Stimulated activated CD4-positive, alpha-beta T cell treated with anti-CD3 and anti-CD28 coated beads, Interleukin-15, amount 100 ng/mL, for 24 hours (primary cell): ENCODE data around the gene GABPA.
"Not testable (repeated sequence)": the region's sequence is repeated elsewhere in the genome, so short reads cannot be mapped to it uniquely, and the experiment has no call there.

Source experiments
- DNase-seq: peaks from one replicate; pipeline ENCODE4 v3.0.0-alpha.2; 2020

Gene GABPA

GRCh38 chr21:25734904-25735645, at the start of gene GABPA, which contains the start of gene ATP5PF:
Gene GABPA (plus strand): TSS chr21:25734972. CDS start chr21:25741599, 6,627 bp downstream.
Gene ATP5PF (minus strand): TSS chr21:25734904. CDS start chr21:25729794, 5,110 bp downstream.
- peak; percentile 97 for DNase-seq

- no peak for DNase-seq
Observed at GRCh38 chr21:25687787-25688186, 47.0 kb upstream of the GABPA start.

GRCh38 chr21:25688275-25689155, 46.3 kb upstream of the GABPA start:
- no peak for DNase-seq

- no peak for DNase-seq
Observed at GRCh38 chr21:25689226-25689625, 45.5 kb upstream of the GABPA start.

- no peak for DNase-seq
Observed at GRCh38 chr21:25691976-25692375, 42.8 kb upstream of the GABPA start.

- DNase-seq = not testable (repeated sequence)
Observed at GRCh38 chr21:25695461-25695860, 39.3 kb upstream of the GABPA start.

- no peak for DNase-seq
Observed at GRCh38 chr21:25700741-25701140, 34.0 kb upstream of the GABPA start.

- DNase-seq = no peak
Observed at GRCh38 chr21:25701529-25701928, 33.2 kb upstream of the GABPA start.

- DNase-seq = peak; percentile 52
Observed at GRCh38 chr21:25708467-25709065, 26.2 kb upstream of the GABPA start.

- no peak for DNase-seq
Observed at GRCh38 chr21:25709684-25710265, 25.0 kb upstream of the GABPA start.

GRCh38 chr21:25710550-25710949, 24.2 kb upstream of the GABPA start:
- DNase-seq = no peak

- DNase-seq = not testable (repeated sequence)
Observed at GRCh38 chr21:25714066-25714465, 20.7 kb upstream of the GABPA start.

- DNase-seq = no peak
Observed at GRCh38 chr21:25717491-25718147, 17.2 kb upstream of the GABPA start.

GRCh38 chr21:25721987-25722386, 12.8 kb upstream of the GABPA start:
- DNase-seq = no peak

- DNase-seq = no peak
Observed at GRCh38 chr21:25722631-25723030, 12.1 kb upstream of the GABPA start.

GRCh38 chr21:25732091-25732760, 2.5 kb upstream of the GABPA start:
- DNase-seq = no peak

GRCh38 chr21:25733859-25734653, 716 bp upstream of the GABPA start:
- peak; percentile 52 for DNase-seq

- DNase-seq = no peak
Observed at GRCh38 chr21:25734654-25734903, 193 bp upstream of the GABPA start.

- DNase-seq = peak; percentile 86
Observed at GRCh38 chr21:25735646-25736597, 1.1 kb downstream of the GABPA start.

GRCh38 chr21:25737421-25737820, 2.6 kb downstream of the GABPA start:
- no peak for DNase-seq
